Nephron (organoid): ENCODE results near the gene LONP2.
A peak's percentile ranks its signal among the peaks of the same experiment; 100 is the strongest.
"Not testable (repeated sequence)": the region's sequence is repeated elsewhere in the genome, so short reads cannot be mapped to it uniquely, and the experiment has no call there.

Source experiments
- H3K27ac Mint-ChIP-seq, 3 experiments: 2 replicates each; pipeline ENCODE4 v1.8.0; 2020; ENCODE audit warnings: mixed read lengths in 3 of 3, mild to moderate bottlenecking in 2 of 3, moderate library complexity in 1 of 3
- H3K27me3 Mint-ChIP-seq: 2 replicates; pipeline ENCODE4 v1.8.0; 2021; ENCODE audit warnings: low read depth, mild to moderate bottlenecking, moderate library complexity, mixed read lengths
- H3K36me3 Mint-ChIP-seq: 2 replicates; pipeline ENCODE4 v1.8.0; 2020; ENCODE audit warnings: low read depth, mixed read lengths
- H3K4me1 Mint-ChIP-seq: 2 replicates; pipeline ENCODE4 v1.8.0; 2020; ENCODE audit warnings: mixed read lengths
- H3K4me3 Mint-ChIP-seq, 3 experiments: 2 replicates each; pipeline ENCODE4 v1.8.0; 2020; ENCODE audit warnings: mild to moderate bottlenecking in 3 of 3, mixed read lengths in 3 of 3, moderate library complexity in 2 of 3
- H3K9me3 Mint-ChIP-seq: 2 replicates; pipeline ENCODE4 v1.8.0; 2020; ENCODE audit warnings: mixed read lengths
- CTCF ChIP-seq, 3 experiments: fragments of 200-600 bp; sonication (generic); IDR thresholded peaks; one replicate each; pipeline ENCODE4 v1.5.0; 2021; ENCODE audit warnings: antibody characterized with exemption in 3 of 3; ENCODE audit not compliant: unreplicated experiment in 3 of 3

The LONP2 gene

DNA sequence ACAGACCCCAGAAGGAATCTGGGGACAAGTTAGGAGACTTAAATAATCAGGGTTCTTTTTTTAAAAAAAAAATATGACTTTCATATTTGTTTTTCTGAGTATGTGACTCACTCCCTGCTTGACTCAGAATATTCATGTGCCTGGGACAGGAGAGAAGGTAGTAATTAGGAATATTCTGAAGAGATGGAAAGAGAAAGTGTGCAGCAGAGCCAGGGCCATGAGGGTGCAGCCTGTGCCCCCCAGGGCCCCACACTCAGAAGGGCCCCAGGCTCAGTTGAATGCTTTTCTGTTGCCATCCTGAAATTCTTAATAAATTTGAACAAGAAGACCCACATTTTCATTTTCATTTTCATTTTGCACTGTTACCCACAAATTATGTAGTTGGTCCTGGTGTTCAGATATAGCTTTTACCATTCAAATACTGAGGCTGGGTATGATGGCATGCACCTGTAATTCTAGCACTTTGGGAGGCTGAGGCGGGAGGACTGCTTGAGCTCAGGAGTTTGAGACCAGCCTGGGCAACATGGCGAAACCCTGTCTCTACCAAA, 11.5 kb upstream of the LONP2 start:
- H3K4me3 Mint-ChIP-seq, result no peak overlapping the region
- TF ChIP-seq CTCF (IDR thresholded peaks at IDR 0.05; ENCODE audit: unreplicated experiment in 3 of 3), result no peak
- no peaks in the 10 kb centered on the region for H3K4me1 Mint-ChIP-seq
- no peak overlapping the region for H3K27ac Mint-ChIP-seq
- H3K27me3 Mint-ChIP-seq, result no peaks in the 10 kb centered on the region
- no peaks in the 10 kb centered on the region for H3K36me3 Mint-ChIP-seq
- no peaks in the 10 kb centered on the region for H3K9me3 Mint-ChIP-seq

GRCh38 chr16:48234630-48235029, 9.5 kb upstream of the LONP2 start:
- Mint-ChIP-seq H3K4me3 (no peak overlapping the region), H3K36me3 (no peaks in the 10 kb centered on the region), H3K9me3 (no peaks in the 10 kb centered on the region), H3K27ac (no peak overlapping the region), H3K4me1 (no peaks in the 10 kb centered on the region), H3K27me3 (no peaks in the 10 kb centered on the region)
- no peak for TF ChIP-seq CTCF (IDR thresholded peaks at IDR 0.05; ENCODE audit: unreplicated experiment in 3 of 3)

GRCh38 chr16:48235058-48235555, 9.0 kb upstream of the LONP2 start:
- H3K27ac Mint-ChIP-seq, result no peak overlapping the region
- no peaks in the 10 kb centered on the region for H3K4me1 Mint-ChIP-seq
- no peak for TF ChIP-seq CTCF (IDR thresholded peaks at IDR 0.05; ENCODE audit: unreplicated experiment in 3 of 3)
- peaks cover 1% of the 10 kb centered on the region for H3K36me3 Mint-ChIP-seq
- H3K27me3 Mint-ChIP-seq, result no peaks in the 10 kb centered on the region
- no peak overlapping the region for H3K4me3 Mint-ChIP-seq
- H3K9me3 Mint-ChIP-seq, result peaks cover 4% of the 10 kb centered on the region

DNA sequence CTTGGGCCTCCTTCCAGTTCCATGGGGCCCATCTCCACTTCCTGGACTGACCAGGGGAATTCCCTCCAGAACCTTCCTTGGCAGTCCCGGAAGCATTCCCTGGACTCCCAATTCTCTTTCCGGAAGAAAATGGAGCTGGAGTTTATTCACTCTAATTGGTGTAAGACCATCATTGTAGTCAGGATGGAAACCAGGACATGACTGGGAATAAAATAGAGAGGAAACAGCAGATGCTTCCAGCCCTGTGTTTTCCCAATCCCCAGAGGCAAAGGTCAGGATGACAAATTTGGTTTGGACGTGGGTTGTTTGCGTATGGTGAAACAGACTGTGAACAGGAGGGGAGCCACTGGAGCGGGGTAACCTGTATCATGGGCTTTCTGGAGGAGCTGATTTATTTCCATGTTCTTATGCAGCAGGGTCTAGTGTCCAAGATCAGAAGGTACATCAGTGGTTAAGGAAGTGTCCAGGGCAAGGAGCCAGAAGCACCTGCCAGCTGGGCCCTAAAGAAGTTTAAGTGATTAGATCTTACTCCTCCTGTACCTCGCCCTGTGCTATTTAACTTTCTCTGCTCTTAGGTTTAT, 8.5 kb upstream of the LONP2 start:
- TF ChIP-seq CTCF (IDR thresholded peaks at IDR 0.05; ENCODE audit: unreplicated experiment in 3 of 3), result no peak
- H3K27ac Mint-ChIP-seq, result no peak overlapping the region
- H3K9me3 Mint-ChIP-seq, result peaks cover 7% of the 10 kb centered on the region
- no peaks in the 10 kb centered on the region for H3K27me3 Mint-ChIP-seq
- H3K36me3 Mint-ChIP-seq, result peaks cover 4% of the 10 kb centered on the region
- no peaks in the 10 kb centered on the region for H3K4me1 Mint-ChIP-seq
- no peak overlapping the region for H3K4me3 Mint-ChIP-seq

DNA sequence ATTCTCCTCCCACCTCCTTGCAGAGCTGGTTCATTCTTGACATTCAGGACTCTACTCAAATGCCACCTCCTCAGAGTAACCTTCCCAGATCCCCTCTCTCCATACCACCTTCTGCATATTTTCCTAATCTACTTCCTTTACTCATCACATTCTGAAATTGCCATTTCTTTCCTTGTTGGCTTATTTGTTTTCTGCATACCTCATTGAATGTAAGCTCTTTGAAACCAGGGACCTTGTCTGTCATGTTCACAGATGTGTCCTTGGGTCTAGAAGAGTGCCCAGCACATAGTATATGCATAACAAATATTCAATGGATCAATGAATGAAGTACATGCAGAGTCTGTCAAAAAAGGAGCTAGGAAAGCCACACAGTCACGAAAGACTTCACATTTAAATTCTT, 7.8 kb upstream of the LONP2 start:
- H3K27ac Mint-ChIP-seq, result no peak overlapping the region
- no peak for TF ChIP-seq CTCF (IDR thresholded peaks at IDR 0.05; ENCODE audit: unreplicated experiment in 3 of 3)
- peaks cover 9% of the 10 kb centered on the region for H3K9me3 Mint-ChIP-seq
- no peak overlapping the region for H3K4me3 Mint-ChIP-seq
- no peaks in the 10 kb centered on the region for H3K4me1 Mint-ChIP-seq
- peaks cover 4% of the 10 kb centered on the region for H3K36me3 Mint-ChIP-seq
- H3K27me3 Mint-ChIP-seq, result peaks cover 3% of the 10 kb centered on the region

DNA sequence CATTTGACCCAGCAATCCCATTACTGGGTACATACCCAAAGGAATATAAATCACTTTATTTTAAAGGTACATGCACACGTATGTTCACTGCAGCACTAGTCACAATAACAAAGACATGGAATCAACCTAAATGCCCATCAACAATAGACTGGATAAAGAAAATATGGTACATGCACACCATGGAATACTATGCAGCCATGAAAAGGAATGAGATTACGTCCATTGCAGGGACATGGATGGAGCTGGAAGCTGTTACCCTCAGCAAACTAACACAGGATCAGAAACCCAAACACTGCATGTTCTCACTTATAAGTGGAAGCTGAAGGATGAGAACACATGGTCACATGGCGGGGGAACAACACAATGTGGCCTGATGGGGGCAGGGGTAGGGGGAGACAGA, 4.0 kb upstream of the LONP2 start:
- not testable (repeated sequence) for H3K4me1 Mint-ChIP-seq, H3K9me3 Mint-ChIP-seq, H3K36me3 Mint-ChIP-seq, H3K27me3 Mint-ChIP-seq, H3K27ac Mint-ChIP-seq
- peak overlapping the region; percentile 17 to 67 (median 40) for H3K4me3 Mint-ChIP-seq
